ENCODE results near the gene APOLD1. TPM values are rescaled to one million over a fixed set of nuclear protein-coding genes. Genes with fewer than 3 reads are reported as not detected.

The APOLD1 gene
- total and polyA plus RNA-seq, 2 of the 8 experiments (the other 6 are each of a cell fraction or from before 2014, with no cell fraction given): 0.12 to 0.71 TPM

GRCh38 chr12:12736759-12737676 is 48.4 kb upstream of the APOLD1 start:
- WGBS, 2 experiments (ENCODE audit: extremely low coverage in 1 of 2, insufficient coverage in 1 of 2, insufficient read length in 1 of 2, insufficient replicate concordance in 2 of 2, low coverage in 1 of 2, low lambda C conversion rate in 2 of 2, missing lambda C conversion rate in 1 of 2): 78% methylated on average over 9 of the region's 9 CpGs; no CpG with 5 or more reads in 1 of the 2 experiments
- no peak for TF ChIP-seq GABPA (IDR thresholded peaks at IDR 0.05; ENCODE audit: borderline replicate concordance, insufficient read depth, low read length)
- peak; percentile 10 to 33 (median 26); a peak in 3 of 4 replicates for TF ChIP-seq CTCF (IDR thresholded peaks at IDR 0.05; ENCODE audit: control extremely low read depth in 1 of 3, insufficient read depth in 1 of 3, low read depth in 1 of 3, low read length in 3 of 3)
- TF ChIP-seq SP2 (IDR thresholded peaks at IDR 0.05; ENCODE audit: low read length): no peak
- no peak for TF ChIP-seq SP4 (IDR thresholded peaks at IDR 0.05; ENCODE audit: low read length)
- no peak for TF ChIP-seq EGR1 (IDR thresholded peaks at IDR 0.05; ENCODE audit: borderline replicate concordance, low read depth, low read length)
- TF ChIP-seq E2F6 (IDR thresholded peaks at IDR 0.05): no peak

More at GRCh38 chr12:12736759-12737676, 48.4 kb upstream of the APOLD1 start:
- CTCF ChIA-PET (ENCODE audit: partially characterized antibody): interaction anchor here (0.6 to 4.1 kb wide), 53 partner anchors 9 to 1420 kb away, joined by 3 to 39 read pairs (median 4); partner anchors contain the start of gene CDKN1B
- H4K20me1 ChIP-seq (replicated peaks in 1 of 2; ENCODE audit: control insufficient read depth in 1 of 2, insufficient read depth in 2 of 2, low read length in 2 of 2): no peaks in the 10 kb centered on the region
- no peak overlapping the region for H2AK5ac ChIP-seq (ENCODE audit: low read depth, low read length)
- no peak overlapping the region for H2BK5ac ChIP-seq (ENCODE audit: low read depth, low read length)
- H3K14ac ChIP-seq (ENCODE audit: insufficient read length): no peak overlapping the region
- no peak overlapping the region for H2BK120ac ChIP-seq (replicated peaks; ENCODE audit: low read depth, low read length)
- H2BK15ac ChIP-seq (ENCODE audit: low read length): no peak overlapping the region
- no peak overlapping the region for H4K5ac ChIP-seq (ENCODE audit: insufficient read length, low read depth, low read length)
- DNase-seq (ENCODE audit: low read depth in 1 of 2, low spot score in 2 of 2): no peak
- no peaks in the 10 kb centered on the region for H3K27me3 ChIP-seq (replicated peaks in 1 of 4; ENCODE audit: control insufficient read depth in 3 of 4, extremely low read depth in 1 of 4, insufficient read depth in 3 of 4, low read length in 3 of 4)
- no peak overlapping the region for H3K27ac ChIP-seq (ENCODE audit: low read depth, low read length)
- no peak overlapping the region for H2AFZ ChIP-seq (ENCODE audit: low read length)
- no peak overlapping the region for H3K4me2 ChIP-seq (ENCODE audit: insufficient read depth in 1 of 2, low read depth in 2 of 2, low read length in 2 of 2)
- no peaks in the 10 kb centered on the region for H3K4me1 ChIP-seq (replicated peaks in 1 of 4; ENCODE audit: control insufficient read depth in 3 of 4, insufficient read depth in 4 of 4, low read length in 3 of 4)
- H3K4me3 ChIP-seq (ENCODE audit: extremely low read depth in 1 of 4, insufficient read depth in 2 of 4, low read depth in 3 of 4, low read length in 4 of 4): no peak overlapping the region
- H3K79me2 ChIP-seq (ENCODE audit: control insufficient read depth in 1 of 2, insufficient read depth in 2 of 2, low read length in 2 of 2): no peaks in the 10 kb centered on the region
- H3K9ac ChIP-seq (replicated peaks in 1 of 4; ENCODE audit: extremely low read depth in 1 of 4, low read depth in 3 of 4, low read length in 3 of 4): no peak overlapping the region
- H3K79me1 ChIP-seq (ENCODE audit: low read depth, low read length): no peaks in the 10 kb centered on the region
- H2BK12ac ChIP-seq (ENCODE audit: low read depth, low read length): no peak overlapping the region
- no peak overlapping the region for H4K91ac ChIP-seq (replicated peaks; ENCODE audit: insufficient read length, low read length)
- no peak overlapping the region for H4K8ac ChIP-seq (ENCODE audit: extremely low read depth, insufficient read depth, low read length)
- peak; percentile 68 for FAIRE-seq
- H3K23me2 ChIP-seq (ENCODE audit: low read depth, low read length): no peaks in the 10 kb centered on the region
- POLR2A ChIA-PET (ENCODE audit: partially characterized antibody): interaction anchor here (1.0 to 1.8 kb wide), 5 partner anchors 8 to 21 kb away, joined by 3 to 13 read pairs (median 4); no protein-coding TSS in a partner anchor
- no peak overlapping the region for H3K4ac ChIP-seq (replicated peaks; ENCODE audit: insufficient read length, low read depth, low read length)
- no peak overlapping the region for H3K23ac ChIP-seq (ENCODE audit: insufficient read length)
- no peak overlapping the region for H3K18ac ChIP-seq (ENCODE audit: extremely low read depth, low read length)
- H3K56ac ChIP-seq (replicated peaks; ENCODE audit: insufficient read length, low read depth, low read length): no peak overlapping the region
- H3K36me3 ChIP-seq (ENCODE audit: control insufficient read depth in 2 of 4, insufficient read depth in 4 of 4, low read length in 3 of 4): no peaks in the 10 kb centered on the region
- no peak overlapping the region for H2BK20ac ChIP-seq (ENCODE audit: low read length)
- H3K9me3 ChIP-seq (ENCODE audit: insufficient read depth in 2 of 2, low read depth in 1 of 2, low read length in 1 of 2): 0 out of 4 replicates have a peak, but pooled peaks cover 0 to 5% of the 10 kb centered on the region in 2 experiments

All from H1 (cell line).